OCI-LY1 (cell line): ENCODE measurements around the gene PNPLA5.

Experiments used
- EZH2 ChIP-seq: fragments of 200-600 bp; sonication (generic), shearing (Covaris generic); IDR thresholded peaks from 2 replicates; pipeline ENCODE4 v1.8.0; 2017; ENCODE audit warnings: borderline replicate concordance, mixed run types, mild to moderate bottlenecking, antibody characterized with exemption, low read length, moderate library complexity, mixed read lengths
- TF ChIP-seq, protein P1 (sequence below): fragments of 200-600 bp; sonication (generic), shearing (Covaris generic); IDR thresholded peaks from 2 replicates; pipeline ENCODE4 v1.5.1; 2017; ENCODE audit warnings: mild to moderate bottlenecking, antibody characterized with exemption, low read length, moderate library complexity, mixed read lengths

GRCh38 chr22:43878831-43879550, 12.8 kb downstream of the PNPLA5 start:
- TF ChIP-seq, protein P1, sequence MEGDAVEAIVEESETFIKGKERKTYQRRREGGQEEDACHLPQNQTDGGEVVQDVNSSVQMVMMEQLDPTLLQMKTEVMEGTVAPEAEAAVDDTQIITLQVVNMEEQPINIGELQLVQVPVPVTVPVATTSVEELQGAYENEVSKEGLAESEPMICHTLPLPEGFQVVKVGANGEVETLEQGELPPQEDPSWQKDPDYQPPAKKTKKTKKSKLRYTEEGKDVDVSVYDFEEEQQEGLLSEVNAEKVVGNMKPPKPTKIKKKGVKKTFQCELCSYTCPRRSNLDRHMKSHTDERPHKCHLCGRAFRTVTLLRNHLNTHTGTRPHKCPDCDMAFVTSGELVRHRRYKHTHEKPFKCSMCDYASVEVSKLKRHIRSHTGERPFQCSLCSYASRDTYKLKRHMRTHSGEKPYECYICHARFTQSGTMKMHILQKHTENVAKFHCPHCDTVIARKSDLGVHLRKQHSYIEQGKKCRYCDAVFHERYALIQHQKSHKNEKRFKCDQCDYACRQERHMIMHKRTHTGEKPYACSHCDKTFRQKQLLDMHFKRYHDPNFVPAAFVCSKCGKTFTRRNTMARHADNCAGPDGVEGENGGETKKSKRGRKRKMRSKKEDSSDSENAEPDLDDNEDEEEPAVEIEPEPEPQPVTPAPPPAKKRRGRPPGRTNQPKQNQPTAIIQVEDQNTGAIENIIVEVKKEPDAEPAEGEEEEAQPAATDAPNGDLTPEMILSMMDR = no peak
- TF ChIP-seq EZH2 = no peak
